HG03060 (cell line): Measurements from ENCODE around the gene PSD4.

Source experiments
- ATAC-seq: cut with Tn5 transposase; IDR thresholded peaks from one replicate; pipeline ENCODE4 v1.9.1; 2021; ENCODE audit warnings: low read depth, moderate number of reproducible peaks; ENCODE audit not compliant: unreplicated experiment

PSD4 gene

DNA sequence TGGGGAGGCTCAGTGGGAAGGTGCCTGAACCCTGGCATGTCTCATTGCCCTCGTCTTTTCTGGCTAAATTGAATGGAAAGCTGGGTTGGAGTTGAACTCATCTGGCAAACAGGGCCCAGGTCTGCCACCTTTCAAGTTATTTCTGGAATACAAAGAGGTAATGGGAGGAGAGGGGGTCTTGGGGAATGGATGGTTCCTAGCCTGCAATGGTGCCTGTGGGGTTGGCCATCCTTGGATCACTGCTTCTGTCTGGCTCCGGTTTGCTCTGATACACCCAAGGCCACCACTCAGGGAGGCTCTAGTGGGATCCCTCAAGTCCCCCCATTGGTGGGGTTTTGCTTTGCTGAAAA lies 45.3 kb downstream of the PSD4 start:
- no peak for ATAC-seq

GRCh38 chr2:113219525-113219888 lies 45.7 kb downstream of the PSD4 start:
- ATAC-seq, result no peak

DNA sequence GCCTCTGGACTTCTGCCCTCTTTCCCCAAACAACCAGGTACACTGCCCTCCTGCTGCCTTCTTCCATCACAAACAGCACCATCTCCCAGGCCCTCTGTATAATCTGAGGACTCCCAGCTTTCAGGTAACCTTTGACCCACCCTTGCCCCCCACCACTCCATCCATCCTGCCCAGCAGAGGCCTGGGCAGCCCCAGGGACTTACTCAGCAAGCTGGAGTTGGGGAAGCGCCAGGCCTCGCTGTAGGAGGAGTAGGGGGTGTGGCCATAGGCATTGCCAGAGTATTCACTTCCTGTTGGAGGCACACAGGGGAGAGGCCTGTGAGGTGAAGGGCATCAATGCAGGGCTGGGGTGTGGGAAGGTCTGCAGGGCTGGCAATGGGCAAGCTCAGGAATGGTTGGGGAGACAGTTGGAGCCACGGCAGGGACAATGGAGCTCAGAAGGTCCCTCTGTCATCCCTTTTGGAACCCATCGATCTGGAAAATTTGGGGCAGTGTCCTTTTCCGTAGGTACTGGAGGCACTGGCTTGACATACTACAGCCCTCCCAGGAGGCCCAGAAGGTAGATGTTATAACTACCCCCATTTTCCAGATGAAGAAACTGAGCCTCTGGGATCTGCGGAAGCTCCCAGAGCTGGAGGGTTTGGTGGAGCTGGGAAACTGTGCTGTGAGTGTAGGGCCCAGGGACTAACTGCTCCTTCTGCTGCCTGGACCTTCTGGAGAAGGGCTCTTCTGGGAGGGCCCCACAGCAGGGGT lies 46.3 kb downstream of the PSD4 start:
- no peak for ATAC-seq

GRCh38 chr2:113220970-113221708 lies 47.4 kb downstream of the PSD4 start:
- ATAC-seq, result no peak

DNA sequence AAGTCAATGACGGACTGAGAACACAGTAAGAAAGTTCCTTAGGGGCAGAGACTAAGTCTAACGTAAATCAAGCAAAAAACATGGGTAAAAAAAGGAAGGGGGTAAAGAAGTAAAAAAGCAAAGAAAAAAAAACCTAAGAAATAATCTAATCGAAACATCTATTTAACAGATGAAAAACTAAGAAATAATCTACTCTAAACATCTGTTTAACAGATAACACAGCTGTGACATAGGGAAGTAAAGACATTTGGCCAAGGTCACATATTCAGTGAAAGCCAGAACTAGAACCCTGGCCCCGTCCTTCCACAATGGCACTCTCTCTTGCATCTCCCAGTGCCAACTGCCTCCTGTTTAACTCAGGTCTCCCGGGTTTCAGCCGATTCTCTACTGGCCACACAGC lies 48.1 kb downstream of the PSD4 start:
- ATAC-seq, result no peak

DNA sequence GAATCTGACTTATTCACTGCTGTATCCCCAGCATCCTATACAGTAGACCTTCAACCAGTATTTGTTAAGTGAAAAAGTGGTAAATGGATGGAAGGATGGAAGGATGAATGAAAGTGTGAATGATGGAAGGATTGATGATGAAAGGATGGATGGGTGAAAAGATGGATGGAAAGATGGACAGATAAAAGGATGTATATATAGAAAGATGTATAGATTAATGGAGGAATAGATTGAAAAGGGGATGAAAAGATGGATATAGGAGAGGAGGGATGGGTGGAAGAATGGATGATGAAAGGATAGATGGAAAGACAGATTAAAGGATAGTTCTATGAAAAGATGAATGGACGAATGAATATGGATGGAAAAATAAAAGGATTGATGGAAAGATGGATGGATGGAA lies 50.0 kb downstream of the PSD4 start:
- ATAC-seq, result no peak

DNA sequence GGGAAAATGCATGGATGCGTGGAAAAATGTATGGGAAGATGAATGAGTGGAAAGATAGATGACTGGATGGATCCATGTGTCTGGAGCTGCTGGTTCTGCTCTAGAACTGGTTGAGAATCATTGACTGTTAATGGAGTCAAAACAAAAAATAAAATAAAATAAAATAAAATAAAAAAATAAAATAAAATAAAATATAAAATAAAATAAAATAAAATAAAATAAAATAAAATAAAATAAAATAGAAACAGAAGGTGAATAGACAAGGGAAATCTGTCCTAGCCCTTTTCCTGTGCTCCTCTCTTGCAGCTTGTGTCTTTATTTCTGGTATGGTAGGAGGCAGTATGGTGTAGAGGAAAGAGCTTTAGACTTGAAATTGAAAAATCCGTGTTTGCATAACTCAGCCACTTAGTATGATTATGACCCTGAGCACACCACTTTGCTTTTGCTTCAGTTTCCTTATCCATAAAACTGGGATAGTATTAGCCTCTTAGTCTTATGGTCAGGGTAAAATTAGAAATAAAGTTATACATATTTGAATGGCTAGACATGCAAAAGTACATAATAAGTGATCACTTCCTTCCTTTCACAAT lies 51.0 kb downstream of the PSD4 start:
- no peak for ATAC-seq

DNA sequence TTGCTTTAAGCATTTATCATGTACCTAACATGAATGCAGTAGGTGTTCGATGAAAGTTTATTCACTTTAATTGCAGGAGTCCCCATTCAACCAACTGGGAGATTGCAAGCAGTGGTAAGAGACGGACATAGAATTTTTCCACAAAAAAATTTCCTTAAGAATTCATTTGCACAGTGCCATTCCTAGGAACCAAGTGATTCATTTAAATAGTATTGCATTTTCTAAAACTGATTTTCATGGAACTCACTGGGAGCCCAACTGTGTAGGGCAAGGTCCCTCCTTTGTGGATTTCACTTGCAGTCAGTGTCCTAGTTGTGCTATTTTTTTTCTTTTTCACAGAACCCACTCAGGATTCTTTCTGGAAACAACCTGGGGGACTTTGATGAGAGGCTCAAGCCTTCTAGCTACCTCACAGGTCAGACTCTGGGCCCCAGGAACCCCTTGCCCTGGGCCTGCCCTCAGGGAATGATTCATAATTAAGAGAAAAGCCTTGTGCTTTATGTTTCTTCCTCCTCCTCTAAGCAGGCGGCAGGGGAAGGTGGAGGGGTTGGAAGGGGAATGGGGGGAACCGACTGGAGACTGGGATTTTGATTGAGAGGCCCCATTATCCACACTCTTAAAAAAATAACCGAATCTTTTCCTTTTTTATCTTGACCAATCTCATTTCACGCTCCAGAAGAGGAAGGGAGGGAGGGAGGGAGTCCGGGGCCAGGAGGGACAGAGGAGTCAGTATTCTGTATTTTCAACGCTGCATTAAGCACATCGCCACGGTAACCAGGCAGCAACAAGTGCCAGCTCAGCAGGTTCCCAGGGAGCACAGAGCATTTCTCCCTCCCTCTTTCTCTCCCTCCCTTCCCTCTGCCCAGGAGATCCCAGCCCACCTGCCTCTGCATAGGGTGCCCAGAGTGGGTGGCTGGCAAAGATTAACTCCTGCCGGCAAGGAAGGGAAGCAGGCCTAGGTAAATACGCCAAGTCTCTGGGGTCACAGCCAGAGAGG lies 51.8 kb downstream of the PSD4 start:
- no peak for ATAC-seq

DNA sequence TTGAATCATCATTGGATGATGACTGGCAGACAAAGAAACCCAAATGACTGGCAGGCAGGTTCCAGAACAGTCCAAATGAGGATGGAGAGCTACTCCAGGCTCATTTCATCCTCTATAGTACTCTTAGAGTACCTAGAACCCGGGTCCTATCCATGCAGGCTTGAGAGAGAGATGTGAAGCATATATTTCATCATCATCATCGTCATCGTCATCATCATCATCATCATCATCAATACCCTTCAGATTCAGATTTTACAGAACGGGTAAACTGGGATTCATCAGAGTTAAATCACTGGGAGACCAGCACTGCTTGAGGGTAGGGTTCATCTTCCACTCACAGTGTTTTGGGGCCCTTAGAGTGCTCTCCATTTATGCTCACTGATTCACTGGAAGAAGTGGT lies 52.7 kb downstream of the PSD4 start:
- ATAC-seq, result no peak

GRCh38 chr2:113227290-113227689 lies 53.5 kb downstream of the PSD4 start:
- ATAC-seq, result no peak

DNA sequence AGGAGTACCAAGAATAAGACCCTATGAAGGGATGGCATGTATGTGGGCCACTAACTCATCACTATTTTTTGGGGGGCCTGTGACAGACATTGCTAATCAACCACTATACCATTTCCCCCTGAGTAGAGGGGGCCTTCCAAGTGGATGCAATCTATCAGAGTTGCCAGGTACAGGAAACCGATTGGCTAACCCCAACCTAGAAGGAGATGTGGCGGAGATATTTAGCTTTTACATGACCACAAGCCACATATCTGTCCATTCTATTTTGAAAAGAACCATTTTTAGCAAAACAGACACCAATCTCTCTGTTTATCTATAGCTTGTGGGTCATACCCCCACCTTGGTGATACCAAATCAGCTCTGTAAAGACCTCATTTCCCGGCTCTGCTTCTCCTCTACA lies 53.9 kb downstream of the PSD4 start:
- no peak for ATAC-seq

GRCh38 chr2:113228351-113228750 lies 54.6 kb downstream of the PSD4 start:
- ATAC-seq, result no peak

DNA sequence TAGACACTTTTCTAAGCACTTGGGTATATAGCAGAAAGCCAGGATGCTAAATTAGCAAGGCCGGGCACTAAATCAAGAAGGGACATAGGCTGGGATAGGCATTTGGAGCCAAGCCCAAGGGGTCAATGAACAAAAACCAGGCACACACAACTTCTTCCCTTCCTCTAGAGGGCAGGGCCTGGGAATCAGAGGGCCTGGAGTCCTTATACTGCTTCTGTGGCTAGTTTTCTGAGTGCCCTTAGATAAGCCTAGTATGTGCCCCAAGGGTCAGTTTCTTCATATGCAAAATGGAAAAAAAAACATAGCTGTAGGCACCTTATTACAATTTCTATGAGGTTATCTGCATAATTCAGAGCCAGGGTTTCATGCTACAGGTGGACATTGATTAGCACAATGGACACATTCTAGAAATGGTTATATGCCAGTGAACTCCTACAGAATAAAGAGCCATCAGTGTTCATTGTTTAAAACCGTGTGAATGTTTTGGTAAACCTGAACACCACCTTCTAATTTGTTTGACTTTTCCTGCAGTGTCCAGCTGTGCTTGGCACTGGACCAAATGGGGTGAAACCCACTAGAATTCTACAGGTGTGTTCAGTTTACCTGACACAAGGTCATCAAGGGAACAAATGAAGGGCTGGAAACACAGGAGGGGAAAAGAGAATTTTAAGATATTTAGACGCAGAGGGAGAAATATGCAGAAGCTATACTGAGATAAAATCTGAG lies 55.4 kb downstream of the PSD4 start:
- no peak for ATAC-seq

GRCh38 chr2:113229795-113230194 lies 56.0 kb downstream of the PSD4 start:
- no peak for ATAC-seq

DNA sequence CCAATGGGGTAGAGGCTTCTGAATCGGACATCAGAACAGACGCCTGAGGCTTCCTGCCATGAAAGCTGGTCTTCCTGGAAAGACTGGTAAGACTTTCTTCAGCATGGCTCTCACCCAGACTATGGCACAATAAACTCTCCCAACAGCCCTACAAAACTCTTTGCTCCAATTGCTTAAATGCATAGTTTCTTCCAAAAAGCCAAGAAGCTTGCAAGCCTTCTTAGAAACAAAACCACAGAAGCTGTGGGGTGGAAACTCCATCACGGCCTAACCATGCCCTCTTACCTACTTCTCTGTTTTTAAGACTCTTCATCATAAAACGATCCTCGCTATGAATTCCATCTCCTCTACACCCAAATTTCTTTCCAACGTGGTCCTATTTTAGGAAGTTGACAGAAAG lies 56.8 kb downstream of the PSD4 start:
- no peak for ATAC-seq

GRCh38 chr2:113231064-113231463 lies 57.3 kb downstream of the PSD4 start:
- ATAC-seq, result no peak

- ATAC-seq, result no peak
Measured at GRCh38 chr2:113232123-113232522, 58.4 kb downstream of the PSD4 start.

DNA sequence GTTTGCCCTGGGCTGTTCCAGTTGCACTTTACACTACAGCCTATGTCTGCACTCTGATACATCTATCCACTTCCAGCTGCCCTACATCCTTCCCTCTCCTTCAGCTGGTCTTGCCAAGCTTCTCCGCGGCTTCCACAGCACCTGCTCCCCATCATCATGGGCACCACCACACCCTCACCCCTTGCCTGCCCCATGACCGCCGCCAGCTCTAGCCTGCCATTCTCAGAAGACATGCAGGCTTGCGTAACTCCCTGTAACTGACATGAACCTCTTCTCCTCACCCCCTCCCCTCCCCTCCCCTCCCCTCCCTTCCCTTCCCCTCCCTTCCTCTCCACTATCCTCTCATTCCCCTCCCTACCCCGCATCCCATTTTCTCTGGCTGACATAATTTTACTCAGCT lies 59.0 kb downstream of the PSD4 start:
- no peak for ATAC-seq

DNA sequence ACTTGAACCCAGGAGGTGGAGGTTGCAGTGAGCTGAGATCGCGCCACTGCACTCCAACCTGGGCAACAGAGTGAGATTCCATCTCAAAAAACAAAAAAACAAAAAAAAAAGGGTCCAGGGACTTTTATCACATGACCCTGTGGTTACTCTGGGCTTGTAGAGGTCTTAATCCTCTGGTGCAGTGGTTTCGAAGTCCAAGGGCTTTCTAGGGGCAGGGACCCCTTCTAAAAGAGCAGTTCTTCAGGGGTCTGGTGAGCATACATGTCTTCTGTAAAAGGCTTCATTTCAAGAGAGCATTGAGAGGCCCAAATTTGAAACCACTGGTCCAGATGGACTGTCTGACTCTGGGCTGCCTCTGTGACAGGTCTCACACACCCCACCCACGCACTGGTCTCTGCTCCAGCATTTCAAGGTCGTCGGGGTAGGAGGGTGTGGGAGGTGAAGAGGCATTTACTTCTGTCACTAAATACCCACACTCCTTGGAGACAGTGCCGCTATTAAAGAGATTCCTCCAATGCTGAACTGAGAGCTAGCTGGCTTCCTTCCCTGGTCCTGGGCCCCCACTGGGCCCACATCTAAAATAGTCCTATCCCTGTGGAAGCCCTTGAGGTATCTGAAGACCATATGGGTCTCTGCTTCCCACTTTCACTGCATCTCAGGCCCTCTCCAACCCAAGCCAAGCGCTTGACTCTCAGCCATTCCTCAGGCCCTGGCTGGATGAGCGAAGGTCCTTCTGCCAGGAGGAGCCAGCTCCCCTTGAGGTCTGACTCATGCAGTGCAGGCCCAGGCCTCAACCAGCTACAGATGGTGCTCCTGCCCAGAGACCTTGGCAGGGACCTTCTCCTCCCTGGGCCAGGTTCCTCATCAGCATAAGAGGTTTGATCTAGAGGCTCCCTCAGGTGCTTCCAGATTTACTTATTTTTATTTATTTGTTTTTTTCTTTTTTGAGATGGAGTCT lies 60.1 kb downstream of the PSD4 start:
- ATAC-seq, result no peak
